ENCODE measurements around the gene ZAR1. TPM values are rescaled to one million over a fixed set of nuclear protein-coding genes. Genes with fewer than 3 reads are reported as not detected.

Gene ZAR1
- total and polyA plus RNA-seq, 9 of the 15 experiments (the other 6 are each of a cell fraction or from before 2014, with no cell fraction given), result 0.07 to 0.84 (median 0.28) TPM; not detected in 1

DNA sequence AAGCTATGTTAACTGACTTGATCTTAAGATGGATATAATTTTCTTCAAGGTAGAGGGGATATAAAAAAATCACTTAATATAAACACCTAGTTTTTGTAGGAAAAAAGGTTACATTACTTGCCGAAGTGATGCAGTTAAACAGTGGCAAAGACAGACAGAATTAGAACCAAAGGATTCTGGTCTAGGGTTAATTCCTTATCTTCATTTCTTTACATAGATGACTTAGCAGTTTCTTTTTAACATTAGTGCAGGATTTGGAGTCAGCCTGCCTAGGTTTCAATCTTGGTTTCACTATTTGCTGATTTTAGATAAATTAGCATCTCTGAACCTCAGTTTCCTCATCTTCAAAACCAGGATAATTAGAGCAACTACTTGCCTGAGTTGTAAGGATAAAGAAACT is 14.3 kb downstream of the ZAR1 start (continued):
- TF ChIP-seq, protein P1, sequence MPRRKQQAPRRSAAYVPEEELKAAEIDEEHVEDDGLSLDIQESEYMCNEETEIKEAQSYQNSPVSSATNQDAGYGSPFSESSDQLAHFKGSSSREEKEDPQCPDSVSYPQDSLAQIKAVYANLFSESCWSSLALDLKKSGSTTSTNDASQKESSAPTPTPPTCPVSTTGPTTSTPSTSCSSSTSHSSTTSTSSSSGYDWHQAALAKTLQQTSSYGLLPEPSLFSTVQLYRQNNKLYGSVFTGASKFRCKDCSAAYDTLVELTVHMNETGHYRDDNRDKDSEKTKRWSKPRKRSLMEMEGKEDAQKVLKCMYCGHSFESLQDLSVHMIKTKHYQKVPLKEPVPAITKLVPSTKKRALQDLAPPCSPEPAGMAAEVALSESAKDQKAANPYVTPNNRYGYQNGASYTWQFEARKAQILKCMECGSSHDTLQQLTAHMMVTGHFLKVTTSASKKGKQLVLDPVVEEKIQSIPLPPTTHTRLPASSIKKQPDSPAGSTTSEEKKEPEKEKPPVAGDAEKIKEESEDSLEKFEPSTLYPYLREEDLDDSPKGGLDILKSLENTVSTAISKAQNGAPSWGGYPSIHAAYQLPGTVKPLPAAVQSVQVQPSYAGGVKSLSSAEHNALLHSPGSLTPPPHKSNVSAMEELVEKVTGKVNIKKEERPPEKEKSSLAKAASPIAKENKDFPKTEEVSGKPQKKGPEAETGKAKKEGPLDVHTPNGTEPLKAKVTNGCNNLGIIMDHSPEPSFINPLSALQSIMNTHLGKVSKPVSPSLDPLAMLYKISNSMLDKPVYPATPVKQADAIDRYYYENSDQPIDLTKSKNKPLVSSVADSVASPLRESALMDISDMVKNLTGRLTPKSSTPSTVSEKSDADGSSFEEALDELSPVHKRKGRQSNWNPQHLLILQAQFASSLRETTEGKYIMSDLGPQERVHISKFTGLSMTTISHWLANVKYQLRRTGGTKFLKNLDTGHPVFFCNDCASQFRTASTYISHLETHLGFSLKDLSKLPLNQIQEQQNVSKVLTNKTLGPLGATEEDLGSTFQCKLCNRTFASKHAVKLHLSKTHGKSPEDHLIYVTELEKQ (CRISPR knock-in tag; IDR thresholded peaks at IDR 0.05), result no peak
- TF ChIP-seq KDM1A (IDR thresholded peaks at IDR 0.05) (peak; percentile 47 to 48; a peak in 2 of 4 replicates), ZNF316 (IDR thresholded peaks at IDR 0.05) (peak; percentile 98), SMARCE1 (IDR thresholded peaks at IDR 0.05) (peak; percentile 66), NR2C1 (IDR thresholded peaks at IDR 0.05) (no peak), NR2C1 (tag; IDR thresholded peaks at IDR 0.05) (0 out of 2 replicates have a peak, but pooled peaks have one; percentile 13), MECOM (CRISPR knock-in tag; IDR thresholded peaks at IDR 0.05) (no peak), RCOR1 (IDR thresholded peaks at IDR 0.05; ENCODE audit: borderline replicate concordance in 1 of 2, low read depth in 2 of 2, low read length in 2 of 2) (peak in 1 of 2 experiments; percentile 73; a peak in 1 of 4 replicates), REST (IDR thresholded peaks at IDR 0.05; ENCODE audit: borderline replicate concordance) (peak; percentile 10; the same call in 1 of the 2 replicates), REST (CRISPR knock-in tag; IDR thresholded peaks at IDR 0.05; ENCODE audit: low read depth) (no peak), MAFF (IDR thresholded peaks at IDR 0.05; ENCODE audit: low read length) (peak; percentile 88), EP300 (IDR thresholded peaks at IDR 0.05; ENCODE audit: low read length) (peak; percentile 42; the same call in 1 of the 2 replicates), TAL1 (IDR thresholded peaks at IDR 0.05) (no peak), NFE2 (IDR thresholded peaks at IDR 0.05; ENCODE audit: low read depth) (peak; percentile 95), DMBX1 (CRISPR knock-in tag; IDR thresholded peaks at IDR 0.05; ENCODE audit: borderline replicate concordance) (no peak), BACH1 (tag; IDR thresholded peaks at IDR 0.05) (peak; percentile 63; the same call in 1 of the 2 replicates), NFE2L1 (tag; IDR thresholded peaks at IDR 0.05; ENCODE audit: borderline replicate concordance, low read depth) (peak; percentile 81), C11orf30 (IDR thresholded peaks at IDR 0.05; ENCODE audit: low read depth) (peak; percentile 95), ZNF583 (CRISPR knock-in tag; IDR thresholded peaks at IDR 0.05) (no peak)

All from K562 (cell line).